Bronchial smooth muscle cell (primary cell): ENCODE measurements around the gene STOM. TPM values are rescaled to one million over a fixed set of nuclear protein-coding genes. Genes with fewer than 3 reads are reported as not detected.

Source experiments
- total RNA-seq: library from RNA; depleted of rRNA; stranded (reverse); fragments of >200 nt; gene quantifications from 2 replicates; pipeline ENCODE4 v1.2.1, GENCODE V29; 2014

Gene STOM, protein sequence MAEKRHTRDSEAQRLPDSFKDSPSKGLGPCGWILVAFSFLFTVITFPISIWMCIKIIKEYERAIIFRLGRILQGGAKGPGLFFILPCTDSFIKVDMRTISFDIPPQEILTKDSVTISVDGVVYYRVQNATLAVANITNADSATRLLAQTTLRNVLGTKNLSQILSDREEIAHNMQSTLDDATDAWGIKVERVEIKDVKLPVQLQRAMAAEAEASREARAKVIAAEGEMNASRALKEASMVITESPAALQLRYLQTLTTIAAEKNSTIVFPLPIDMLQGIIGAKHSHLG
- 97.6 and 105 TPM in 2 replicates for total RNA-seq

DNA sequence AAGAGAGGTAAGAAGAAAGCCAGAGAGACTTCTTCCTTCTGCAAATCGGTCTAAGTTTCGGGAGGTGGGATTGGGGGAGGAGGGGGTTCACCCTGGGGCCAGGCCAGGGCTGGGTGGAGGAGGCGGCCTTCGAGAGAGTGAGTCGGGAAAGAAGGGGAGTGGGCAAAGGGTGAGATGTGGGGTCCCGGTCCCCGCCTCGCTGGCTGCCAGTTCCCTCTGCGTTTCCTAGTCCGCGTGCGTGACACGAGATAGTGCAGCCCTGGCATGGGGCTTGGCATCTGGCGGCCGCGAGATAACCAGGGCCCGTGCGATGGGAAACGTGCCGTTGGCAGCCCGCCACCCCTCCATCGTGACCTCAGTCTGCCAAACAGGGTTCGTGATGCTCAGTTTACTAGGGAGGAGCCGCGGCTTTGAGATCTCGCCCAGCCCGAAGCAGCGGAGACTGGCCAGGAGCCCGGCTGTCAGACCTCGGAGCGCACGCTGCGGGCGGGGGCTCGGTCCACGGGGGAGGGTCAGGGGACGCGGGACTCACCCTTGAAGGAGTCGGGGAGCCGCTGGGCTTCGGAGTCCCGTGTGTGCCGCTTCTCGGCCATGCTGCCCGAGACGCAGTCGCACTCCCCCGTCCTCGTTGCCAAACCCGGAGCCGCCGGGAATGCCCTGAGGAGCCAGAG lies at the start of gene STOM:
STOM (minus strand) TSS at position 656 of the 671 bp plus-strand sequence; CDS start at position 593, 63 bp downstream.

Other genes starting within 250 kb of the STOM start
- gene RAB14, start 168.4 kb downstream of the STOM start, total RNA-seq: 10.0 and 20.5 TPM in 2 replicates
- gene GSN, start 102.1 kb downstream of the STOM start, total RNA-seq: 629 and 992 TPM in 2 replicates
- gene GGTA1, start 129.6 kb upstream of the STOM start, total RNA-seq: under 0.01 TPM in 1 of 2 replicates, not detected in the other